GM23248 (cell line): ENCODE data around the gene EFHD1.

Source experiments
- EZH2 ChIP-seq: fragments of 200-600 bp; sonication (generic); IDR thresholded peaks from 2 replicates; pipeline ENCODE4 v1.6.1; 2018; ENCODE audit warnings: antibody characterized with exemption, mild to moderate bottlenecking; ENCODE audit not compliant: insufficient read depth, poor library complexity, severe bottlenecking
- EZH2phosphoT487 ChIP-seq: fragments of 200-600 bp; sonication (generic); IDR thresholded peaks from 2 replicates; pipeline ENCODE4 v1.6.1; 2018; ENCODE audit warnings: antibody characterized with exemption, moderate library complexity, mild to moderate bottlenecking, low read depth; ENCODE audit not compliant: insufficient read depth

- TF ChIP-seq EZH2phosphoT487 (no peak), EZH2 (no peak)
Observed at GRCh38 chr2:232593982-232594381, 39.4 kb upstream of the EFHD1 start.
